Measurements from ENCODE around the gene PELI1.

DNA sequence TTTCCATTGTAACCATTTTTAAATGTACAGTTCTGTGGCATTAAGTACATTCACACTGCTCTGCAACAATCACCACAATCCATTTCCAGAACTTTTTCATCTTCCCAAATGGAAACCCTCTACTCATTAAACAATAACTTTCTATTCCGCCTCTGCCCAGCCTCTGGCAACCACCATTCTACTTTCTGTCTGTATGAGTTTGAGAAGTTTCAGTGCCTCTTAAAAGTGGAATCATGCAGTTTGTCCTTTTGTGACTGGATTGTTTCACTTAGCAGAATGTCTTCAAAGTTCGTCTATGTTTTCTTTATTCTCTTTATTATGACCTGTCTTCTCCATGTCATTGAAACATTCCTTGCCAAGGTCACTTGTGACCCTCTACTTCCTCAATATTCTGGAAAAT is 22.0 kb upstream of the PELI1 start:
- TF ChIP-seq PPARA (CRISPR knock-in tag; IDR thresholded peaks at IDR 0.05; ENCODE audit: borderline replicate concordance) (no peak), ZFP30 (CRISPR knock-in tag; IDR thresholded peaks at IDR 0.05) (no peak), OSR1 (CRISPR knock-in tag; IDR thresholded peaks at IDR 0.05) (no peak)

Measured in SK-N-SH treated with all-trans-retinoic acid at 6 μM for 48 hours (cell line).